Peyer's patch (tissue), 4 donors: ENCODE data around the gene IHH. TPM values are rescaled to one million over a fixed set of nuclear protein-coding genes. Genes with fewer than 3 reads are reported as not detected.

Experiments used
- DNase-seq, 3 donors: peaks; one replicate each; pipeline ENCODE4 v3.0.0-alpha.2; 2017 to 2019
- H3K27ac ChIP-seq, 4 donors: fragments of 200-600 bp; sonication (generic); one replicate each; pipeline ENCODE4 v1.5.1; 2016 to 2019
- H3K27me3 ChIP-seq, 2 donors: fragments of 200-600 bp; sonication (generic); one replicate each; pipeline ENCODE4 v1.5.1; 2019
- H3K36me3 ChIP-seq, 3 donors: fragments of 200-600 bp; sonication (generic); one replicate each; pipeline ENCODE4 v1.5.1; 2016 to 2019
- H3K4me1 ChIP-seq, 4 donors: fragments of 200-600 bp; sonication (generic); one replicate each; pipeline ENCODE4 v1.5.1; 2016 to 2019
- H3K4me3 ChIP-seq, 4 donors: fragments of 200-600 bp; sonication (generic); 1 replicate in 3 of 4; 2 replicates in 1 of 4; pipeline ENCODE4 v1.5.1; 2016 to 2019; ENCODE audit warnings: mild to moderate bottlenecking in 1 of 4
- H3K9me3 ChIP-seq, 4 donors: fragments of 200-600 bp; sonication (generic); one replicate each; pipeline ENCODE4 v1.5.1; 2016 to 2019; ENCODE audit warnings: mild to moderate bottlenecking in 1 of 4
- CTCF ChIP-seq, 6 experiments: fragments of 450-650 bp in 4 of 6; fragments of 200-600 bp in 2 of 6; sonication (generic) in 1 of 6; IDR thresholded peaks; one replicate each; pipeline ENCODE4 v1.5.1; 2017 to 2019; ENCODE audit warnings: antibody characterized with exemption in 6 of 6, mild to moderate bottlenecking in 3 of 6, moderate library complexity in 1 of 6
- POLR2A ChIP-seq, 2 donors: fragments of 450-650 bp; IDR thresholded peaks; one replicate each; pipeline ENCODE4 v1.5.1; 2017; ENCODE audit warnings: antibody characterized with exemption in 2 of 2, mild to moderate bottlenecking in 2 of 2, moderate library complexity in 2 of 2
- total RNA-seq, 4 donors: library from RNA; depleted of rRNA; stranded (reverse); fragments of >200 nt; gene quantifications; one replicate each; pipeline ENCODE4 v1.1.0, GENCODE V29; 2016

The IHH gene
- total RNA-seq, 4 donors from 2014 or later, result 14.0 to 124 (median 71.1) TPM

- H3K9me3 ChIP-seq, result no peaks in the 10 kb centered on the region
- H3K27me3 ChIP-seq, result no peaks in the 10 kb centered on the region
- H3K36me3 ChIP-seq, result no peaks in the 10 kb centered on the region
- H3K27ac ChIP-seq, result no peak overlapping the region
- no peaks in the 10 kb centered on the region for H3K4me1 ChIP-seq
- no peak for DNase-seq
- TF ChIP-seq CTCF (IDR thresholded peaks at IDR 0.05) (no peak), POLR2A (IDR thresholded peaks at IDR 0.05) (no peak)
- H3K4me3 ChIP-seq, result no peak overlapping the region
Observed at GRCh38 chr2:219018286-219018685, 42.4 kb downstream of the IHH start.

DNA sequence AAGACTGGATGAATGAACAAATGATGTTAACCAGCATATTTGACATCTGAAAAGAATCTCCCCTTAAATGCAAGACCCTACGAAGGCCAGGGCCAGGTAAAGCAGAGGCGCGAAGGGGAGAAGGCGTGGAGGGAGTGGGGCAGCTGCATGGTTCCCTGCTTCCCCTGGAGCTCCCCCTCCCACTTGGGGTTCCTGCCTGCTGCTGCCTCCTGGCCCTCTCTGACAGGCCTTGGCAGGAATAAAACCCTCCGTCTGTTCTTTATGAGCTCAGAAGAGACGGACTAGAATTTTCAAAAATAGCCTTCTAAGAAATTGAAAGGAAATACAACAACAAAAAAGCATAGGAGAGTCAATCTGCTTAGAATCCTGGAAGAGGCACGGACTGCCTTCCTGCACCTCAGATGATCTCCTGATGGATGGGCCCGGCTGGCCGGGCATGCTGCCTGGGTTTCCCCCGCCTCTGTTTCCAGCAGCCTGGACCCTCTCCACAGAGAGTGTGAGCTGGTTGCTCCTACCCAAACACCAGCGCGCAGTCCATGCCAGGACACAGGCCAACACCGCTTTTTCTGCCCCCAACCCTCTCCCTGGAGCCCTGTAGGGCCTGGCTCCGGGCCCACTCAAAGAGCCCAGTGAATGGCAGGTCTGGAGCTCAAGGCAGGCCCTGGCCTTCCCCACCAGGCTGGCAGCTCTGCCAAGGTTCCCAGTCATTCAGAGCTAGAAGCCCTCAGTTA is 43.4 kb downstream of the IHH start:
- peak in 1 of 3 donors; percentile 30 for DNase-seq
- Histone ChIP-seq H3K27ac (no peak overlapping the region), H3K9me3 (no peaks in the 10 kb centered on the region), H3K36me3 (no peaks in the 10 kb centered on the region), H3K4me3 (no peak overlapping the region), H3K4me1 (no peaks in the 10 kb centered on the region), H3K27me3 (no peaks in the 10 kb centered on the region)
- no peak for TF ChIP-seq CTCF (IDR thresholded peaks at IDR 0.05)
- TF ChIP-seq POLR2A (IDR thresholded peaks at IDR 0.05), result no peak

- Histone ChIP-seq H3K9me3 (no peaks in the 10 kb centered on the region), H3K4me3 (no peak overlapping the region), H3K27me3 (no peaks in the 10 kb centered on the region), H3K36me3 (no peaks in the 10 kb centered on the region), H3K27ac (no peak overlapping the region), H3K4me1 (no peaks in the 10 kb centered on the region)
- no peak for DNase-seq
- TF ChIP-seq CTCF (IDR thresholded peaks at IDR 0.05), result no peak
- TF ChIP-seq POLR2A (IDR thresholded peaks at IDR 0.05), result no peak
Observed at GRCh38 chr2:219016721-219017120, 44.0 kb downstream of the IHH start.

- TF ChIP-seq CTCF (IDR thresholded peaks at IDR 0.05), result no peak
- no peak for TF ChIP-seq POLR2A (IDR thresholded peaks at IDR 0.05)
- DNase-seq, result no peak
- no peak overlapping the region for H3K27ac ChIP-seq
Observed at GRCh38 chr2:219010873-219011272, 49.8 kb downstream of the IHH start.

GRCh38 chr2:219010162-219010756 is 50.5 kb downstream of the IHH start:
- Histone ChIP-seq H3K27ac (no peak overlapping the region), H3K4me3 (no peak overlapping the region), H3K9me3 (no peaks in the 10 kb centered on the region), H3K4me1 (no peaks in the 10 kb centered on the region), H3K27me3 (no peaks in the 10 kb centered on the region), H3K36me3 (no peaks in the 10 kb centered on the region)
- DNase-seq, result peak in 1 of 3 donors; percentile 68
- TF ChIP-seq POLR2A (IDR thresholded peaks at IDR 0.05), result no peak
- TF ChIP-seq CTCF (IDR thresholded peaks at IDR 0.05), result peak in 4 of 6 experiments; percentile 35 to 62 (median 58)

More at GRCh38 chr2:219010873-219011272, 49.8 kb downstream of the IHH start:
- no peak overlapping the region for H3K4me3 ChIP-seq
- H3K36me3 ChIP-seq, result no peaks in the 10 kb centered on the region
- no peaks in the 10 kb centered on the region for H3K27me3 ChIP-seq
- no peaks in the 10 kb centered on the region for H3K9me3 ChIP-seq
- H3K4me1 ChIP-seq, result no peaks in the 10 kb centered on the region
